Ascending aorta (tissue), 2 donors: ENCODE data around the gene ARRDC3. TPM values are rescaled to one million over a fixed set of nuclear protein-coding genes. Genes with fewer than 3 reads are reported as not detected.

Source experiments
- DNase-seq, 2 donors: peaks; one replicate each; pipeline ENCODE4 v3.0.0-alpha.2; 2019; ENCODE audit warnings: low spot score in 2 of 2
- H3K27ac ChIP-seq, 2 donors: fragments of 200-600 bp; sonication (generic); one replicate each; pipeline ENCODE4 v1.5.1; 2016 to 2017; ENCODE audit warnings: mild to moderate bottlenecking in 1 of 2
- H3K27me3 ChIP-seq: fragments of 200-600 bp; sonication (generic); one replicate; pipeline ENCODE4 v1.5.1; 2017
- H3K36me3 ChIP-seq, 2 donors: fragments of 200-600 bp; sonication (generic); one replicate each; pipeline ENCODE4 v1.5.1; 2016
- H3K4me1 ChIP-seq, 2 donors: fragments of 200-600 bp; sonication (generic); one replicate each; pipeline ENCODE4 v1.5.1; 2016 to 2017; ENCODE audit warnings: mild to moderate bottlenecking in 1 of 2
- H3K4me3 ChIP-seq, 2 donors: fragments of 200-600 bp; sonication (generic); one replicate each; pipeline ENCODE4 v1.5.1; 2016 to 2017; ENCODE audit warnings: mild to moderate bottlenecking in 1 of 2
- H3K9me3 ChIP-seq, 2 donors: fragments of 200-600 bp; sonication (generic); one replicate each; pipeline ENCODE4 v1.5.1; 2016
- CTCF ChIP-seq, 3 experiments: fragments of 200-600 bp in 2 of 3; fragments of 450-650 bp in 1 of 3; sonication (generic) in 2 of 3; IDR thresholded peaks; one replicate each; pipeline ENCODE4 v1.5.1; 2016 to 2019; ENCODE audit warnings: antibody characterized with exemption in 3 of 3, mild to moderate bottlenecking in 1 of 3, moderate library complexity in 1 of 3
- intact Hi-C: fragments of 100-400 bp; cut with DNase I; formaldehyde crosslinking; loops from one replicate; pipeline ENCODE4 v1.15.1; 2023
- total RNA-seq: library from RNA; depleted of rRNA; stranded (reverse); fragments of >200 nt; gene quantifications from one replicate; pipeline ENCODE4 v1.1.0, GENCODE V29; 2016

ARRDC3 gene
- total RNA-seq, 1 donor from 2014 or later, result 30.1 TPM

GRCh38 chr5:91379914-91380490 is 3.1 kb downstream of the ARRDC3 start:
- Histone ChIP-seq H3K4me1 (peaks cover 4 to 10% of the 10 kb centered on the region in 2 donors), H3K9me3 (no peaks in the 10 kb centered on the region)
- no peak for TF ChIP-seq CTCF (IDR thresholded peaks at IDR 0.05)

DNA sequence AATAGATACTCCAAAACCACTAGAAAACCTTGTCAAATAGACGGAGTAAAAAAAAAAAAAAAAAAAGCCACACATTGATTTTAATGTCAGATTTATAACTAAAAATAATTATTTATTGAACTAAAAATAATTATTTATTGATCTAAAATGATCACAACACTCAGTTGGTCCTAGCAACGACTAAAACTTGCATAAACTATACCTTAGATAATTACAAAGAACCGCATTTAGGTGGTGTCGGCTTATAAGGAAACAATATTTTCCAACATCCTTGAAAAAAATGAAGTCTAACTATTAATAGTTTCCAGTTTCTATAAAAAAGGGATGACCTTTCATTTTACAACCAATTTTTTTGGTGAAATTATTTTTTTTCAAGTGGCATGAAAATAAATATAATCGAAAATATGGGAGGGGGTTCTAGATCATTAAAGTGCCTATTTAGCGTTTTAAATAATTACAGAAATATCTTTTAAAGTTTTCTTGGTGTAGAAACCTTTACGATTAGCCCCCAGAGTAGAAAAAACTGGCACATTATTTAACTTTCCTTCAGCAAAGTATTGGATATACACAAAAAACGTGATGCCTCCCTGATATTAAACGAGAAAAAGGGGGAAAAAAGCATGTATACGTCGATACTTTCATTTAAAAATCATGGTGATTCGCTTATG is 3.7 kb downstream of the ARRDC3 start:
- peaks cover 0 to 7% of the 10 kb centered on the region in 2 donors for H3K4me1 ChIP-seq
- peak overlapping the region; percentile 95 to 98 for H3K27ac ChIP-seq
- H3K36me3 ChIP-seq, result peaks cover 6 to 17% of the 10 kb centered on the region in 2 donors
- peak overlapping the region; percentile 75 to 86 for H3K4me3 ChIP-seq
- TF ChIP-seq CTCF (IDR thresholded peaks at IDR 0.05), result no peak
- DNase-seq, result no peak
- H3K9me3 ChIP-seq, result no peaks in the 10 kb centered on the region
- H3K27me3 ChIP-seq, result no peaks in the 10 kb centered on the region
- intact Hi-C loops, result no loop called here

More at GRCh38 chr5:91379914-91380490, 3.1 kb downstream of the ARRDC3 start:
- peak; percentile 80 to 95 for DNase-seq
- H3K4me3 ChIP-seq, result peak overlapping the region; percentile 75 to 86
- peak overlapping the region; percentile 95 to 98 for H3K27ac ChIP-seq
- peaks cover under 1 to 11% of the 10 kb centered on the region in 2 donors for H3K36me3 ChIP-seq
- no peaks in the 10 kb centered on the region for H3K27me3 ChIP-seq
- intact Hi-C loops, result loop anchor here (5.0 kb wide), 3 partner anchors 83 to 853 kb away; partner anchors contain the start of gene LYSMD3

DNA sequence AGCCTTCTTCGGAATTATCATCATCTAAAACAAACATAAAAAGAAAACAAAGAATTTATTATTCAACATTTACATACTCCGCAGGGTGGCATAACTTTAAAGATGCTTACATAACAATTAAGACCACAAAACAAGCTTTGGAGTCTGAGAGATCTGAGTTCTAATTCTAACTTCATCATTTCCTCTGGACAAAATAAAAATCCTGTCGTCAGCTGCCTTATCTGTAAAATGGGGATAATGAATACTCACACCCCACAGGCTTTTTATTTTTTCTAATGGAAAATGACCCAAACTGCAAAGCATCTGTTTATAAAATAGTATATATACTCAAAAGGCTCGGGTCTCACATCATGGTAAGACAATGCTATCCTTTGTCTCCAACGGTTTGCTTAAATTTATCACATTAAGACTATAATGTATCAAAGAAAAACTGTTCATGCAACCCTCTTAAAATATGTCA is 4.3 kb downstream of the ARRDC3 start:
- Histone ChIP-seq H3K9me3 (no peaks in the 10 kb centered on the region), H3K4me1 (peaks cover 0 to 3% of the 10 kb centered on the region in 2 donors), H3K27ac (peak overlapping the region; percentile 95 to 98), H3K27me3 (no peaks in the 10 kb centered on the region), H3K36me3 (peaks cover 12 to 22% of the 10 kb centered on the region in 2 donors), H3K4me3 (peak overlapping the region; percentile 75 to 86)
- intact Hi-C loops, result loop anchor here (1.0 kb wide), 1 partner anchor 67 kb away; no protein-coding TSS in a partner anchor
- no peak for TF ChIP-seq CTCF (IDR thresholded peaks at IDR 0.05)
- DNase-seq, result no peak

- intact Hi-C loops, result no loop called here
- no peak for DNase-seq
- no peak overlapping the region for H3K4me3 ChIP-seq
- TF ChIP-seq CTCF (IDR thresholded peaks at IDR 0.05), result no peak
- peaks cover 28 to 58% of the 10 kb centered on the region in 2 donors for H3K36me3 ChIP-seq
- H3K4me1 ChIP-seq, result peaks cover 0 to 13% of the 10 kb centered on the region in 2 donors
- H3K9me3 ChIP-seq, result no peaks in the 10 kb centered on the region
- peak overlapping the region; percentile 41 to 64 for H3K27ac ChIP-seq
- H3K27me3 ChIP-seq, result no peaks in the 10 kb centered on the region
Measured at GRCh38 chr5:91374893-91375520, 8.1 kb downstream of the ARRDC3 start.

DNA sequence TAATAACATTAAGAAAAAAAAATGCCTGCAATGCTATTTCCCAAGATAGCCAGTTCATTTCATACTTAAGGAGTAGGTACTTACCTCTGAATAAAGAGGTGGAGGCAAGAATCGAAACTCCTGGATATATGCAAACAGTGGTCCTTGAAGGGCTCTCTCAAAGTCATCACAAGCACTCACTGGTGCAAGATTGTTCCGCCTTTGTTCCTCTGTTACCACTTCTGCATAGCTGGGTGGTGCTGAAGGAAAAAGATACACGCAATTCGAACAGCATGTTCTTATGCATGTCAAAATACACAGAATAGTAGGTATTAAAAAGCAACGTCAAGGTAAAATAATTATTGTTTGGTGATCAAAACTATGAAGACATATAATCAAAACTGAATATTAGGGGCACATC is 9.5 kb downstream of the ARRDC3 start:
- no peaks in the 10 kb centered on the region for H3K27me3 ChIP-seq
- H3K4me3 ChIP-seq, result no peak overlapping the region
- no peak for TF ChIP-seq CTCF (IDR thresholded peaks at IDR 0.05)
- no peaks in the 10 kb centered on the region for H3K9me3 ChIP-seq
- no peak for DNase-seq
- H3K36me3 ChIP-seq, result peaks cover 28 to 72% of the 10 kb centered on the region in 2 donors
- intact Hi-C loops, result no loop called here
- no peak overlapping the region for H3K27ac ChIP-seq
- H3K4me1 ChIP-seq, result peaks cover 0 to 17% of the 10 kb centered on the region in 2 donors
